Stimulated activated CD4-positive, alpha-beta T cell treated with anti-CD3 and anti-CD28 coated beads, TNF-alpha, amount 100 ng/mL, for 48 hours (primary cell): ENCODE measurements around the gene RNASEH2C.
"Not testable (repeated sequence)": the region's sequence is repeated elsewhere in the genome, so short reads cannot be mapped to it uniquely, and the experiment has no call there.

Experiments used
- DNase-seq, 3 donors: peaks; one replicate each; pipeline ENCODE4 v3.0.0-alpha.2; 2020; ENCODE audit warnings: low read depth in 3 of 3

Gene RNASEH2C

GRCh38 chr11:65720211-65720934 lies at the start of gene RNASEH2C:
TSS of gene RNASEH2C (minus strand) at chr11:65720798. CDS start at chr11:65720758, 40 bp downstream.
- DNase-seq = peak; percentile 64 to 76 (median 67)

- DNase-seq = not testable (repeated sequence)
Measured at GRCh38 chr11:65767806-65768205, 47.2 kb upstream of the RNASEH2C start.

DNA sequence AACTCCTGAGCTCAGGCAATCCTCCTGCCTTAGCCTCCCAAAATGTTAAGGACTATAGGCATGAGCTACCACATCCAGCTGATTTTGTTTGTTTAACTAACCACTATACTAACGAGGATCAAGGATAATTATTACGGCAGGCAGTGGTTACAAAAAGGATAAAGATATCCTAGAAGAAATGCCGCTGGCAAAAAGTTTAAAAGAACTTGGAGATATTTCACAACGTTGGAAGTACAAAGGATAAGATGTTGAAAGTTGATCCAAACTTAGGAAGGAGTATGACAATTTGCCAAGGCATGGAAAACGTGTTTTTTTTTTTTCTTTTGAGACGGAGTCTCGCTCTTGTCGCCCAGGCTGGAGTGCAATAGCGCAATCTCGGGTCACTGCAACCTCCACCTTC lies 46.8 kb upstream of the RNASEH2C start:
- DNase-seq = no peak

- DNase-seq = no peak
Measured at GRCh38 chr11:65766535-65766934, 45.9 kb upstream of the RNASEH2C start.

DNA sequence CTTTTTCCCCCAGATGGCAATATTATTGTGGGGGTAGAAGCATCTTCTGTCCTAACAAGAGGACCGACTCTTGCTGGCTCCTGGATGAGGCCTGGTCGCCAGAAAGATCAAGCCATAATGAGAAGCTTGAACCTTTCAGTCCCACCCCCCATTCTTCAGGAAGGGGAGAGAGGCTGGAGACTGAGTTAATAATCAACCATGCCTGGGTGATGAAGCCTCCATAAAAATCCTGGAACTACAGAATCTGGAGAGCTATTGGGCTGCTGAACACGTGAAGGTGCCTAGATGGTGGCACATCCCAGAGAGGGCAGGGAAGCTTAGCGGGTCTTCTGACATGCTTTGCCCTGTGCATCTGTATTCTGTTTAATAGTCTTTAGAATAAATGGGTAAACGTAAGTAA lies 43.8 kb upstream of the RNASEH2C start:
- DNase-seq = no peak

DNA sequence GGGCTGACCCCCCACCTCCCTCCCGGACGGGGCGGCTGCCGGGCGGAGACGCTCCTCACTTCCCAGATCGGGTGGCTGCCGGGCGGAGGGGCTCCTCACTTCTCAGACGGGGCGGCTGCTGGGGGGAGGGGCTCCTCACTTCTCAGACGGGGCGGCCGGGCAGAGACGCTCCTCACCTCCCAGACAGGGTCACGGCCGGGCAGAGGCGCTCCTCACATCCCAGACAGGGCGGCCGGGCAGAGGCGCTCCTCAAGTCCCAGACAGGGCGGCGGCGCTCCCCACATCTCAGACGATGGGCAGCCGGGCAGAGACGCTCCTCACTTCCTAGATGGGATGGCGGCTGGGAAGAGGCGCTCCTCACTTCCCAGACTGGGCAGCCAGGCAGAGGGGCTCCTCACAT lies 42.2 kb upstream of the RNASEH2C start:
- DNase-seq = not testable (repeated sequence)

DNA sequence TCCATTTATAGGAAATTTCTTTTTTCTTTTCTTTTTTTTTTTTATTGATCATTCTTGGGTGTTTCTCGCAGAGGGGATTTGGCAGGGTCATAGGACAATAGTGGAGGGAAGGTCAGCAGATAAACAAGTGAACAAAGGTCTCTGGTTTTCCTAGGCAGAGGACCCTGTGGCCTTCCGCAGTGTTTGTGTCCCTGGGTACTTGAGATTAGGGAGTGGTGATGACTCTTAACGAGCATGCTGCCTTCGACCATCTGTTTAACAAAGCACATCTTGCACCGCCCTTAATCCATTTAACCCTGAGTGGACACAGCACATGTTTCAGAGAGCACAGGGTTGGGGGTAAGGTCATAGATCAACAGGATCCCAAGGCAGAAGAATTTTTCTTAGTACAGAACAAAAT lies 41.6 kb upstream of the RNASEH2C start:
- DNase-seq = not testable (repeated sequence)

GRCh38 chr11:65745049-65745448 lies 24.5 kb upstream of the RNASEH2C start:
- no peak for DNase-seq

GRCh38 chr11:65744699-65745042 lies 24.1 kb upstream of the RNASEH2C start:
- no peak for DNase-seq

DNA sequence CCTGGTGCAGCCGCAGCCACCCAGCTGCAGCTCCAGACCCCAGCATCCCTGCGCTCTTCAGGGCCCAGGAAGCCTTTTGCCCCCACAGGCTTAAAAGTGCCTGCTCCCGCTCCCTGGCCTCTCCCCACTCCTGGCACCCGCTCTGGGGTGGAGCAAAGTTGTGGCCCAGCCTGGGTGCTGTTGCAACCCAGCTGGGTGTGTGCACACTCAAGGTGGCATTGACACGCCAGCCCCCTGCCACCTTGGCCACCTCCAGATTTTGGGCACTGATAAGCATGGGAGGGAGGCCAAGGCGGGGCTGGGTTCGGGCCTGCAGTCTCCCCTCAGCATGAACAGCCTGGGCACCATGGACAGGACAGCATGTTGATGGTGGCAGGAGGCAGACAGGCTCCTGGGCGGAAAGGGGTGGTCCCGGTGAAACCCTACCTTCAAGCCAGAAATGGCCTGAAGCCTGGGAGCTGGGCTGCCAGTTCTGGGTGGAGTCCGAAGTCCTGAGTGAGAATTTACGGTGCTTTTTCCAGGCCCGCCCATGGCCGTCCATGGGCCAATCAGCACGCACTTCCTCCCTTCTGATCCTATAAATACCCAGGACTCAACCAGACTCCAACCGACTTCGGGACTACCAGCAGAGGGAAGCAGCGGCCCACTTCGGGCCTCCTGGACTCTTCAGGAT lies 23.6 kb upstream of the RNASEH2C start:
- DNase-seq = no peak

GRCh38 chr11:65743681-65744025 lies 23.1 kb upstream of the RNASEH2C start:
- no peak for DNase-seq

- DNase-seq = no peak
Measured at GRCh38 chr11:65742353-65742752, 21.8 kb upstream of the RNASEH2C start.

- DNase-seq = no peak
Measured at GRCh38 chr11:65741185-65741584, 20.6 kb upstream of the RNASEH2C start.

DNA sequence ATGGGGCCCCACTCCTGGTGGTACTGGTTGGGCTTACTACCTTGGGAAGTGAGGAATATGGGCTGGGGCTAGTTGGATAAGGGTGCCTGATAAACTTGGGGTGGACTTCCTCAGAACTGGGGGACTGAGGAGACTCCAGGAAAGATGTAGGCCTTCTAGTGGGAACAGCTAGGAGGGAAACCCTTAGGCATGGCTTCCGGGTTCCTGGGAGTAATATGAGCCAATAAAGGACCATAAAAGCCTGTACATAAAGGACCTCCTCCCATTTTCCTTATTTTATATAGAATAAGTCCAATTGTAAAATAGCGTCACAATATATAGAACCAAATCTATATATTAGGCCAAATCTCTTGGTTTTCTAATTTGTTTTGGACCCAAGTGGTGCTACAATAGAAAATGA lies 18.4 kb upstream of the RNASEH2C start:
- DNase-seq = no peak

- no peak for DNase-seq
Measured at GRCh38 chr11:65736810-65737209, 16.2 kb upstream of the RNASEH2C start.

- DNase-seq = not testable (repeated sequence)
Measured at GRCh38 chr11:65735111-65735510, 14.5 kb upstream of the RNASEH2C start.

GRCh38 chr11:65730461-65730860 lies 9.9 kb upstream of the RNASEH2C start:
- no peak for DNase-seq

GRCh38 chr11:65727865-65728264 lies 7.3 kb upstream of the RNASEH2C start:
- no peak for DNase-seq

- no peak for DNase-seq
Measured at GRCh38 chr11:65726660-65727059, 6.1 kb upstream of the RNASEH2C start.

GRCh38 chr11:65722261-65722660 lies 1.7 kb upstream of the RNASEH2C start:
- no peak for DNase-seq

DNA sequence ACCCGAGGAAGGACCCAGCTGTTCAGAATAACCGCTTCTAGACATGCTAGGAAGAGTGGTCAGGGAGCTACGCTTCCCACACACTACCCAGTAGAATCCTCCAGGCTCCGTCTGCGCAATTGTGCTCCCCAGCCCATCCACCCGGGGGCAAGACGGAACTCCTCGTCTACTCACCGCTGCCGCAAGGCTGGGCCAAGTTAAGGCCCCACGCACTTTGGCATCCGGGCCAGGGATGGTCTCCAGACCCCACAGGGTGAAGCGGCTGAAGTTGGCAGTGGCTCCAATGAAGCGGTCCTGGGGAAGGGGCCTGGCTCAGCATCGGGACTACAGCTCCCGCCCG lies 757 bp downstream of the RNASEH2C start:
- DNase-seq = peak in 1 of 3 donors; percentile 27

- DNase-seq = no peak
Measured at GRCh38 chr11:65718964-65719492, 1.6 kb downstream of the RNASEH2C start.

DNA sequence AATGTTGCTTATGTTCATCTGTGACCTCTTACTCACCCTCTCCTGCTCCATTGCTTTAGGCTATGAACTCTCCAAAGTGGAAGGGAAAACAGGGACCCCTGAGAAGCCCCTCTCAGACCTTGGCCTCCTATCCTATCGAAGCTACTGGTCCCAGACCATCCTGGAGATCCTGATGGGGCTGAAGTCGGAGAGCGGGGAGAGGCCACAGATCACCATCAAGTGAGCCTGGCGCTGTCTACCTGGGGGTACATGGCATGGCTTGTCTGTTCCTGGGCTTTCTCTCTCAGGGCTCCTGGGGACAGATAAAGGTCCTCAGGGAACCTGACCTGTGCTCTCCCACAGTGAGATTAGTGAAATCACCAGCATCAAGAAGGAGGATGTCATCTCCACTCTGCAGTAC lies 2.1 kb downstream of the RNASEH2C start:
- DNase-seq = no peak
